Astrocyte of the hippocampus (primary cell): ENCODE data around the gene CARMIL3.
"Not testable (repeated sequence)": the region's sequence is repeated elsewhere in the genome, so short reads cannot be mapped to it uniquely, and the experiment has no call there.

Experiments
- DNase-seq: peaks from one replicate; pipeline ENCODE4 v3.0.0; 2011; ENCODE audit warnings: low read depth, low spot score

CARMIL3 gene

GRCh38 chr14:24051789-24052655 is at the start of gene CARMIL3:
TSS of gene CARMIL3 (plus strand) at chr14:24052009. CDS start at chr14:24052154, 145 bp downstream.
- DNase-seq, result peak; percentile 83

DNA sequence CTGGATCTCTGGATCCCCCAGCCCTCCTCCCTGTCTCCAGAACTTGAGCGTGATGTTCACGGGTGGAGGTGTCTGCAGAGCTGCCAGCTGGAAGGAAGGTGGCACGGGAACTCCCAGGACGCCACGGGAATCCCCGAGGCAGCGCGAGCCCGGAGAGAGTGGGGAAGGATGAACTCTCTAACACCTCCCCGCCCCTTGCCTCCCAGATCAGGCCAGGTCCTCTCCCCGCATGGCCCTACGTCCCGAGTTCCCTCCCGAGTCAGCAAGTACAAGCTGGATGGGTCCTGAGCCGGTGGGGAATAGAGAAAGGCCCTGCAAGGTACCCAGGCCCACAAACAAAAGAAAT is 45.4 kb upstream of the CARMIL3 start:
- DNase-seq, result not testable (repeated sequence)

DNA sequence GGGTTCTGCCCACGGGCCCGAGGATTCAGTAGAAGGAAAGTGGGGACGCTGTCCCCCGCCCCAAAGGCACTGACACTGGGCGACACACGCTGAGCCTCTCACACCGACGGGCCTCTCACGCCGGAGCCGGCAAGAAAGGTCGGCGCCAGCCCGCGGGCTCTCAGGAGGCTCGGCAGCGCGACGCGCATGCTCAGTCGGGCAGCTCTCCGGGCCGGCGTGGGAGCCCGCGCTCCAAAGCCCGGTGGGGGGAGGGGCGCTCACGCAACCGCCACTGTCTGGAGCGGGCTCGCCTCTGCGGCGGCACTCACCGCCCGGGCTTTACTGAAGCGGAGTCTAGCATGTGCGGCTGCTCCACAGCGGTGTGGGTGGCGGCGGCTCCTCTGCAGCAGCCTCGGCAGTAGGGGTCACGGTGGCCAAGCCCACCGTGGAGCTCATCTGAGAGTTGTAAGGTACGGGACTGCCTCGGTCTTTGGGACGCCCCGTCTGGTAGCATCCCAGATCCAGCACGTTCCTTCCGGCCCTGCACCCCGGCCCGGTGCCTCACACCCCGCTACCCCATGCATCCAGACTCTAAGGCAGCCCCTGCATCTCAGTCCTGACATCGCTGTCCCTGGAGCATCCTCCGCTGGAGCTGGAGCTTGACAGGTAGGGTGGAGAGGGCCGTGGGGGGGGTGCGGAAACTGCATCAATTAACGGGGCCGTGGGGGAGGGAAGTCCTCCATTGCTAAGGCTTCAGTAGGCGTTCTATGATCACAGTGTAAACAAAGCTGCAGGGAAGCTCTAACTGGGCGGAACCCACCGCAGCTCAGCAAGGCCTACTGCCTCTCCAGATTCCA is 44.8 kb upstream of the CARMIL3 start:
- DNase-seq, result peak; percentile 36

DNA sequence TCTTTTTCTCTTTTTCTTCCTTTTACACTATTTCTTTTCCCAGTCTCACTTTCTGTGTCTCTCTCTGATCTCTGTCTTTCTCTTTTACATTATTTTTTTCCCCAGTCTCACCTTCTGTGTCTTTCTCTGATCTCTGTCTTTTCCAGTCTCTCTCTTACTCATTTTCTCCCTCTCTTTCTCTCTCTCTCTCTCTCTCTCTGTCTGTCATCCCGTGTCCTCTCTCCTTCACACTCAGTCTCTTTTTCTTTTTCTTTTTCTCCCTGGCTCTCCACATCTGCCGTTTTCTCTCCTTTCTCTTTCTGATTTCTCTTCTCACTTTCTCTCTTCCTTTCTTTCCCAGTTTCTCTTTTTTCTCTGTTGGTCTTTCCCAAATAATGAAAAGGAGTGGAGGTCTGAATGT is 40.8 kb upstream of the CARMIL3 start:
- no peak for DNase-seq

DNA sequence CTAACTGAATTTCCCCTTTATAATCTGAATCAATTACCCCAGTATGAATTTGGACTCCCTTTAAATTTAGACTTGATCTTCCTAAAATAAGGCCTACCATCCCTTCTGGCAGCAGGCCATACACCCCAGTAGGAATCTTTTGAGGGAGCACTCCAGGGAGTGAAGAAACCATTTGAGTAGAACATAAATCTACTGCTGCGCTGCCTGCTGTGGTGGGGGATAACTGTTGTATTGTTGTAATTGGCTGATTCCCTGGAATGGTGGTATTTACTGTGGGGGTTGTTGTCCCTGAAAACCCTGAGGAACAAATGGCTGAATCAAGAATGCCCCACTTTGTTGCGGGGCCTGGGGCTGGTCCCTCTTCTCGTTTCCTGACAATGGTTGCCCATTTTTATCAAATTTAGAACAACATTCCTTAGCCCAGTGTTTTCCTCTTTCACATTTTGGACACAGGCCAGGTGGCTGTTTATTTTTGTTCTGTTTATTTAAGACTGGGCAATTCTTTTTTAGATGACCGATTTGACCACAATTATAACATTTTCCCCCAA is 39.0 kb upstream of the CARMIL3 start:
- DNase-seq, result peak; percentile 21

DNA sequence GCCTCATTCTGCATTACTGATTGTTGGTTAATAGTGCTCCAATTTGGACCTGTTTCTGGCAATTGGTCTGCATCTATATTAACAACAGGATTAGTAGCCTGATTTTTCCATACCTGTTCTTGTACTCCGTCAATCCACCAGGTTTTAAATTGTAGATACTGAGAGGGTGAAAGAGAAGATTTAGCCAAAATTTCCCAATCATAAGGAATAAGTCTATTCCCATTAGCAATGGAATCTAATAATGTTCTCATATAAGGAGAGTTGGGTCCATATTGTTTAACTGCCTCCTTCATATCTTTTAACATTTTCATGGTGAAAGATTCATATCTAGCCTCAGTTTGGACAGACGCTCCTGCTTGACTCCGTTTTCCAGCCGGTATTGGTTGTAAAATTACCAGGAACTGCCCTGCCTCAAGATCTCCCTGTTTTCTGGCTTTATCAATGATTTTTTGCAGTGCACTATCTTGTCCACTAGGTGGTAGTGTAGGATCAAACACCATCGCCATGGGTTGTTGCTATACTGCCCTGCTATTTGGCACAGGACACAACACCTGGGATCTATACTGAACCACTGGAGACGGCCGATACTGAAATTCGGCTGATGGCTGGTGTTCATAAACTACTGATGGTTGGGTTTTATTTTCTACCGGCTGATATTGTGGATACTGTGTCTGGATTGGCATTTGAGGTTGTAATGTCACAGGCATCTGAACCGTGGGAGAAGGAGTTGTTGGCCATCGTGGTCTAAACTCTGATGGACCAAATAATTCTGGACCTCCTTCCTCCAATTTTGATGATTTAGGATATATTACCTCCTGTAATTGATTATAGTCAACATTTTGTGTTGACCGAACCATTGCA is 37.9 kb upstream of the CARMIL3 start:
- peak; percentile 83 for DNase-seq

- not testable (repeated sequence) for DNase-seq
Measured at GRCh38 chr14:24015745-24016144, 36.1 kb upstream of the CARMIL3 start.

DNA sequence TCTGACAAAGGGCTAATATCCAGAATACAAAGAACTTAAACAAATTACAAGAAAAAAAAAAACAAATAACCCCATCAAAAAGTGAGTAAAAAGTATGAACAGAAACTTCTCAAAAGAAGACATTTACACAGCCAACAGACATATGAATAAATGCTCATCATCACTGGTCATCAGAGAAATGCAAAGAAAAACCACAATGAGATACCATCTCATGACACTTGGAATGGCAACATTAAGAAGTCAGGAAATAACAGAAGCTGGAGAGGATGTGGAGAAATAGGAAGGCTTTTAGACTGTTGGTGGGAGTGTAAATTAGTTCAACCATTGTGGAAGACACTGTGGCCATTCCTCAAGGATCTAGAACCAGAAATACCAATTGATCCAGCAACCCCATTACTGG is 32.8 kb upstream of the CARMIL3 start:
- DNase-seq, result not testable (repeated sequence)

DNA sequence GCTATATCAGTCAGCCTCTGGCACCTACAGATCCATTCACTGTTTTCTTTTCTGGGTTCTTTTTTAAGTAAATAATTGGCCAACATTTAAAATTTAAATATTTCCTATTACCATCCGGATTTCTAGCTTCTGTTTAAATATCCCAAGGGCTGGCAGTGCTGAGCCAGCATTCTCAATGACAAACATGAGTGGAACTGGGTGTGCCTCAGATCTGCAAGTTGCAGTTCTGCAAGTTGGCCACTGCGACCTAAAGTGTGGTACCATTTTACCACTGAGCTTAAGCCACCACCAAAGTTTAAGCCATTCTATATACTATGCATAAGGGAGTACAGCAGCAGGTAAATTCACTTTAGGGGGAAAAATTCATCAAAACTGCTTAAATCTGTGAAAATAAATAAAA is 31.9 kb upstream of the CARMIL3 start:
- not testable (repeated sequence) for DNase-seq

GRCh38 chr14:24020520-24020919 is 31.3 kb upstream of the CARMIL3 start:
- DNase-seq, result not testable (repeated sequence)

- DNase-seq, result not testable (repeated sequence)
Measured at GRCh38 chr14:24024939-24025418, 26.8 kb upstream of the CARMIL3 start.

GRCh38 chr14:24029687-24030086 is 22.1 kb upstream of the CARMIL3 start:
- not testable (repeated sequence) for DNase-seq

GRCh38 chr14:24031331-24031730 is 20.5 kb upstream of the CARMIL3 start:
- DNase-seq, result not testable (repeated sequence)

DNA sequence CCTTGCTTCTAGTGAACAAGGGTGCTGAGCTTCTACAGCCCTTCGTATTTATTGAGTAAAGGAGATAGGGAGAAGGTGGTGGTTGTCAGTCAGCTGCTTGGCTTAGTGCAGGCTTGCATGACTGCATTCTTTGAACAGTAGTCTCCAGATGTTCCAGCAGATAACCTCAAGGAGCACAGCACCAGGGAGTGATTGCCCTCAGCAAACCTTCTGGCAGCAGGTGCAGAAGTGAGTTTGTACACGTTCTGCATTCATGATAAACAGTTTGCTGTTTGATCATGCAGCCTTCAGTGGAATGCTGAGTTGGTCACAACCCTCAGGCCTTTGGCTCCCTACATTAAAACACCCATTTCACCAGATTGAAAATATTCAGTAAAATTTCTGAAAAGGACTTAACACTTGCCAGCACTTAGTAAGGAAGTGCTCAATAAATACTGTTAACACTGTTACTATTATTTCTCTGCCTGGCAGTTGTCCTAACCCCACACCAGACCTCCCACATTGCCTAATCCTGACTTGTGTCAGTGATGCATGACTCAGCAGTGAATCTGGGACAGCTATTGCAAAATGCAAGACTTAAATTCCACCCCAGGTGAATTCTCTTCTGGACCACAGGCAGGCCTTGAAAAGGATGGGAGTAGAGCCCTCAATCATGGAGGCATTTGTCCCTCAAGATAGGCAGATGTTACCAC is 18.9 kb upstream of the CARMIL3 start:
- peak; percentile 49 for DNase-seq

- not testable (repeated sequence) for DNase-seq
Measured at GRCh38 chr14:24035769-24036168, 16.0 kb upstream of the CARMIL3 start.

DNA sequence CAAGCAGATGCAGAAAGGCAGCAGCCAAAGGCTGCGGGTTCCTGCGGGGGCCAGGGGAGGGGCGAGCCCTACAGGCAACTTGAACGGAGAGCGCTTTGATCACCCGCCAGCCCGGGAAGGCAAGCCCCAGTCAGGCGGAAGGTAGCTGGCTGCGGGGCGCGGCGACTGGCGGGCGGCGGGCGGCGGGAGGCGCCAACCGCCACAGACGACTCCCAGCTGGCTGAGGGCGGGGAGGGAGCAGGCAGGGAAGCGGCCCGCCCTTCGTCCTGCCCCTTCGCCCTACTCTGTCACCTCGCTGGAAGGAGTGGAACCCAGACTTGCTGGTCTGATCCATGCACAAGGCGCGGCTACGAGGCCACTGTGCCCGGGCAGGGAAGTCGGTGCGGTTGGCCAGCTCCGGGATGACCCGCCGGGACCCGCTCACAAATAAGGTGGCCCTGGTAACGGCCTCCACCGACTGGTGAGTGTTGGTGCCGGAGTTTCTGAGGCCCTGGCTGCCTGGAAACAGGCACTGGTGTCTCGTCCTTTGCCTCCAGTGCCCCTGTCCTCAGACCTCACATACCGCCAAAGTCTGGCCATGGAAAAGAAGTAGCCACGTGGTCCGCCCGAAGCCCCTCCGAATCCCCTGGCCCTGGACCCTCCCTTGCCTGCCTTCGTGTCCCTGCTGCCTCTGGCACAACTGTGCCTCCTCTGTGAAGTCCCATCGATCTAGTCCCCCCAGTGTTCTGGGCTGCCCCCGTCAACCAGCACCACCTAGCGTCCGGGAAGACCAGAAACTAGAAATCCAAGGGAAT is 15.4 kb upstream of the CARMIL3 start:
- peak; percentile 85 for DNase-seq

- DNase-seq, result not testable (repeated sequence)
Measured at GRCh38 chr14:24036963-24037657, 14.7 kb upstream of the CARMIL3 start.

DNA sequence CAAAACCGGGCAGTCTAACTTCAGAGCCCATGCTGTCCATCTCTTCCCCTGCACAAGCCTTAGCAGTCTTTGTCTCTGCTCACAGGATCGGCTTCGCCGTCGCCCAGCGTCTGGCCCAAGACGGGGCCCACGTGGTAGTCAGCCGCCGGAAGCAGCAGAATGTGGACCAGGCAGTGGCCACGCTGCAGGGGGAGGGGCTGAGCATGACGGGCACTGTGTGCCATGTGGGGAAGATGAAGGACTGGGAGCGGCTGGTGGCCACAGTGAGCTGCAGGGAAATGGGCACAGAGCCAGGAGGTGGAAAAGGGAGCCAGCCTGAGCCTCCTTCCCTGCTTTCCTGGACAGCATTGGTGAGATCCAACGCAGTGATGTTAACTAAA is 14.2 kb upstream of the CARMIL3 start:
- no peak for DNase-seq

DNA sequence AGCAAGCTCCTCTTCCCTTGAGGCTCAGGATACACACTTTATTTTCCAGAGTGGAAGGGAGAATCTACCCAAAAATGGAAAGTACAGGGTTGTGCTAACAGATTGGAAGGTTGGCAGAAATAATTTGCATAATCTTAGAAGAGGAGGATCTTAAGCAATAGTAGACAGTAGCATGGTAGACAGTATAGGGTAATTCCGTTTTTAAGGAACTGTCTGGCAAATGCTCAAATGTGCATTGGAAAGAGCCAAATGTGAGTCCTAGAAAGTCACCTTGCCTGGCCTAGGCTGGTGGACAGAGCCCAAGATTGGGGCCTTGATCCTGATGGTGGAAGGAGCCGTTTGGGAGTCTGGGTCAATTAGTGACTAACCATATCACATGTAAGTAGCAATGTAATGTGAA is 13.1 kb upstream of the CARMIL3 start:
- DNase-seq, result no peak
